ENCODE results near the gene KCNJ11.

GRCh38 chr11:17413414-17414316, 25.2 kb upstream of the KCNJ11 start:
- TF ChIP-seq CTCF (IDR thresholded peaks at IDR 0.05; ENCODE audit: extremely low read depth in 1 of 2, insufficient read depth in 1 of 2, low read depth in 1 of 2, low read length in 2 of 2) (no peak), FOS (IDR thresholded peaks at IDR 0.05; ENCODE audit: borderline replicate concordance, insufficient read depth, low read length) (no peak), POLR2AphosphoS5 (IDR thresholded peaks at IDR 0.05; ENCODE audit: insufficient read depth, low read depth, low read length) (no peak), MYC (IDR thresholded peaks at IDR 0.05; ENCODE audit: low read depth, low read length) (no peak), GATA2 (IDR thresholded peaks at IDR 0.05; ENCODE audit: insufficient read depth, insufficient read length, low read depth, low read length) (no peak), EZH2 (IDR thresholded peaks at IDR 0.05; ENCODE audit: borderline replicate concordance, low read depth, low read length, severe bottlenecking) (no peak), POLR2A (IDR thresholded peaks at IDR 0.05; ENCODE audit: low read depth, low read length) (no peak)

Data from endothelial cell of umbilical vein (primary cell).